Measurements from ENCODE around the gene NBPF20.

- TF ChIP-seq CTCF (IDR thresholded peaks at IDR 0.05; ENCODE audit: poor library complexity): no peak
- no peak for TF ChIP-seq EZH2 (IDR thresholded peaks at IDR 0.05; ENCODE audit: borderline replicate concordance)
- no peak for TF ChIP-seq EZH2phosphoT487 (IDR thresholded peaks at IDR 0.05; ENCODE audit: low read depth, severe bottlenecking, unreplicated experiment)
Observed at GRCh38 chr1:145425436-145426029, at the start of gene NBPF20.

Data from hepatocyte (in vitro differentiated cells).